Ishikawa (cell line): ENCODE results near the gene KIF22.

ENCODE experiments used
- CEBPB ChIP-seq: IDR thresholded peaks from 2 replicates; pipeline ENCODE4 v1.6.1; 2012
- CREB1 ChIP-seq: IDR thresholded peaks from 2 replicates; pipeline ENCODE4 v1.6.1; 2012; ENCODE audit warnings: low read depth
- EGR1 ChIP-seq: IDR thresholded peaks from 2 replicates; pipeline ENCODE4 v1.6.1; 2012
- EP300 ChIP-seq: IDR thresholded peaks from 2 replicates; pipeline ENCODE4 v1.6.1; 2012; ENCODE audit warnings: borderline replicate concordance
- FOXM1 ChIP-seq: IDR thresholded peaks from 2 replicates; pipeline ENCODE4 v1.6.1; 2012; ENCODE audit warnings: low read depth, borderline replicate concordance
- NFIC ChIP-seq: IDR thresholded peaks from 2 replicates; pipeline ENCODE4 v1.6.1; 2012
- RAD21 ChIP-seq: IDR thresholded peaks from 2 replicates; pipeline ENCODE4 v1.6.1; 2012; ENCODE audit warnings: low read depth
- TAF1 ChIP-seq: IDR thresholded peaks from 2 replicates; pipeline ENCODE4 v1.6.1; 2012; ENCODE audit warnings: low read depth, mild to moderate bottlenecking
- TCF12 ChIP-seq: IDR thresholded peaks from 2 replicates; pipeline ENCODE4 v1.6.1; 2012; ENCODE audit warnings: low read depth
- TEAD4 ChIP-seq: IDR thresholded peaks from 2 replicates; pipeline ENCODE4 v1.6.1; 2012
- USF1 ChIP-seq: IDR thresholded peaks from 2 replicates; pipeline ENCODE4 v1.6.1; 2012
- YY1 ChIP-seq: IDR thresholded peaks from 2 replicates; pipeline ENCODE4 v1.6.1; 2012; ENCODE audit warnings: low read depth
- ZBTB7A ChIP-seq: IDR thresholded peaks from 2 replicates; pipeline ENCODE4 v1.6.1; 2012; ENCODE audit warnings: low read depth
- TF ChIP-seq, protein P1 (sequence below): IDR thresholded peaks from 2 replicates; pipeline ENCODE4 v1.6.1; 2012; ENCODE audit warnings: low read depth, mild to moderate bottlenecking
- TF ChIP-seq, protein P2 (sequence below): IDR thresholded peaks from 2 replicates; pipeline ENCODE4 v1.6.1; 2012

The KIF22 gene

GRCh38 chr16:29820271-29820701, 29.7 kb downstream of the KIF22 start, which contains the start of gene MVP:
MVP (plus strand) TSS chr16:29820462; CDS start chr16:29830550, 10,088 bp downstream.
- TF ChIP-seq CREB1 (no peak), RAD21 (no peak), EP300 (no peak), TEAD4 (no peak), TAF1 (no peak)
- TF ChIP-seq, protein P1, sequence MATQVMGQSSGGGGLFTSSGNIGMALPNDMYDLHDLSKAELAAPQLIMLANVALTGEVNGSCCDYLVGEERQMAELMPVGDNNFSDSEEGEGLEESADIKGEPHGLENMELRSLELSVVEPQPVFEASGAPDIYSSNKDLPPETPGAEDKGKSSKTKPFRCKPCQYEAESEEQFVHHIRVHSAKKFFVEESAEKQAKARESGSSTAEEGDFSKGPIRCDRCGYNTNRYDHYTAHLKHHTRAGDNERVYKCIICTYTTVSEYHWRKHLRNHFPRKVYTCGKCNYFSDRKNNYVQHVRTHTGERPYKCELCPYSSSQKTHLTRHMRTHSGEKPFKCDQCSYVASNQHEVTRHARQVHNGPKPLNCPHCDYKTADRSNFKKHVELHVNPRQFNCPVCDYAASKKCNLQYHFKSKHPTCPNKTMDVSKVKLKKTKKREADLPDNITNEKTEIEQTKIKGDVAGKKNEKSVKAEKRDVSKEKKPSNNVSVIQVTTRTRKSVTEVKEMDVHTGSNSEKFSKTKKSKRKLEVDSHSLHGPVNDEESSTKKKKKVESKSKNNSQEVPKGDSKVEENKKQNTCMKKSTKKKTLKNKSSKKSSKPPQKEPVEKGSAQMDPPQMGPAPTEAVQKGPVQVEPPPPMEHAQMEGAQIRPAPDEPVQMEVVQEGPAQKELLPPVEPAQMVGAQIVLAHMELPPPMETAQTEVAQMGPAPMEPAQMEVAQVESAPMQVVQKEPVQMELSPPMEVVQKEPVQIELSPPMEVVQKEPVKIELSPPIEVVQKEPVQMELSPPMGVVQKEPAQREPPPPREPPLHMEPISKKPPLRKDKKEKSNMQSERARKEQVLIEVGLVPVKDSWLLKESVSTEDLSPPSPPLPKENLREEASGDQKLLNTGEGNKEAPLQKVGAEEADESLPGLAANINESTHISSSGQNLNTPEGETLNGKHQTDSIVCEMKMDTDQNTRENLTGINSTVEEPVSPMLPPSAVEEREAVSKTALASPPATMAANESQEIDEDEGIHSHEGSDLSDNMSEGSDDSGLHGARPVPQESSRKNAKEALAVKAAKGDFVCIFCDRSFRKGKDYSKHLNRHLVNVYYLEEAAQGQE, result no peak
- TF ChIP-seq, protein P2, sequence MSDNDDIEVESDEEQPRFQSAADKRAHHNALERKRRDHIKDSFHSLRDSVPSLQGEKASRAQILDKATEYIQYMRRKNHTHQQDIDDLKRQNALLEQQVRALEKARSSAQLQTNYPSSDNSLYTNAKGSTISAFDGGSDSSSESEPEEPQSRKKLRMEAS, result no peak

GRCh38 chr16:29820730-29821642, 30.4 kb downstream of the KIF22 start:
- TF ChIP-seq TAF1 (no peak), YY1 (no peak), USF1 (peak; percentile 72)

DNA sequence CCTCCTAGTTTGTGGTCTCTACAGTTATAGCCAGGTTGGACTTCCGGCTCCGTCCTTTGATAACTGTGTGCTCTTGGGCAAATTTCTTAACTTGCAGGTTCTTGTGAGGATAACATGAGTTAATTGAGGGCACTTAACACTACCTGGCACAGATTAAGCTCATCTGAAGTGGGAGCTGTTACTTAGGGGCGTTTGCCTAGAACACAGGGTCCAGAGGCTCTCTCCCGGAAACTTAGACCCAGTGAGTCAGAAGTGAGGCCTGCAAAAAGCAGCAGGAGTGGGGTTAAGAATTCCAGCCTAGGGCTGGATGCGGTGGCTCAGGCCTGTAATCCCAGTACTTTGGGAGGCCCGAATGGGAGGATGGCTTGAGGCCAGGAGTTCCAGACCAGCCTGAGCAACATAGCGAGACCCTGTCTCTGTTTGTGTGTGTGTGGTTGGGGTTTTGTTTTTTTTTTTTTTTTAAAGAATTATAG, 31.1 kb downstream of the KIF22 start:
- TF ChIP-seq, protein P2, result no peak

GRCh38 chr16:29824589-29825144, 34.1 kb downstream of the KIF22 start:
- TF ChIP-seq CEBPB (no peak), TCF12 (no peak), USF1 (no peak), TAF1 (no peak), EGR1 (no peak), CREB1 (no peak), YY1 (no peak), FOXM1 (no peak), NFIC (no peak), ZBTB7A (no peak), RAD21 (no peak), EP300 (no peak), TEAD4 (no peak)
- TF ChIP-seq, protein P2, result no peak
- TF ChIP-seq, protein P1, result no peak

- no peak for TF ChIP-seq ZBTB7A
- TF ChIP-seq CREB1, result no peak
- no peak for TF ChIP-seq TCF12
- no peak for TF ChIP-seq EP300
- TF ChIP-seq, protein P2, result no peak
- TF ChIP-seq NFIC, result no peak
- TF ChIP-seq CEBPB, result no peak
- no peak for TF ChIP-seq TEAD4
- no peak for TF ChIP-seq TAF1
- no peak for TF ChIP-seq RAD21
- TF ChIP-seq YY1, result no peak
- no peak for TF ChIP-seq FOXM1
- no peak for TF ChIP-seq EGR1
- TF ChIP-seq USF1, result no peak
- TF ChIP-seq, protein P1, result no peak
These were observed 34.8 kb downstream of the KIF22 start for GRCh38 chr16:29825145-29826044.
